HepG2 (cell line): ENCODE results near the gene FKBP14. TPM values are rescaled to one million over a fixed set of nuclear protein-coding genes. Genes with fewer than 3 reads are reported as not detected.

Experiments used
- ATF1 ChIP-seq: IDR thresholded peaks from 2 replicates; pipeline ENCODE4 v1.6.1; 2016; ENCODE audit warnings: mild to moderate bottlenecking, control low read depth
- ATF4 ChIP-seq, 2 experiments: fragments of 450-650 bp in 1 of 2; sonication (generic) in 1 of 2; formaldehyde crosslinking; IDR thresholded peaks; 2 replicates each; pipeline versions ENCODE4 v1.5.0 to v1.8.0; 2020 to 2022; ENCODE audit warnings: mild to moderate bottlenecking in 1 of 2, missing genetic modification reagents in 1 of 2
- BORCS8-MEF2B ChIP-seq: sonication (generic); formaldehyde crosslinking; IDR thresholded peaks from 2 replicates; pipeline ENCODE4 v1.8.0; 2022; ENCODE audit warnings: mild to moderate bottlenecking, missing genetic modification reagents
- CREB1 ChIP-seq, 2 experiments: fragments of 450-650 bp in 1 of 2; IDR thresholded peaks; 2 replicates each; pipeline ENCODE4 v1.6.1; 2016 to 2017; ENCODE audit warnings: control low read depth in 1 of 2, mild to moderate bottlenecking in 1 of 2, missing compliant biosample characterization in 1 of 2, missing genetic modification characterization in 1 of 2
- CREBL2 ChIP-seq: sonication (generic); formaldehyde crosslinking; IDR thresholded peaks from 2 replicates; pipeline ENCODE4 v1.8.1; 2023; ENCODE audit warnings: missing genetic modification reagents, mild to moderate bottlenecking, borderline replicate concordance
- KAT8 ChIP-seq: IDR thresholded peaks from 2 replicates; pipeline ENCODE4 v1.6.1; 2016; ENCODE audit warnings: missing genetic modification reagents, missing compliant biosample characterization
- LRRFIP1 ChIP-seq: sonication (generic); formaldehyde crosslinking; conservative IDR thresholded peaks from 2 replicates; pipeline ENCODE4 v1.4.0; 2020; ENCODE audit warnings: missing genetic modification reagents
- MAFF ChIP-seq: IDR thresholded peaks from 2 replicates; pipeline ENCODE4 v1.6.1; 2011; ENCODE audit warnings: low read depth, low read length, improper control_type of control experiment
- NCOA2 ChIP-seq: sonication (generic); formaldehyde crosslinking; IDR thresholded peaks from 2 replicates; pipeline ENCODE4 v1.8.0; 2022; ENCODE audit warnings: inconsistent platforms
- NR2C2 ChIP-seq: sonication (generic); formaldehyde crosslinking; IDR thresholded peaks from 2 replicates; pipeline ENCODE4 v1.4.0; 2020; ENCODE audit warnings: missing genetic modification reagents, mild to moderate bottlenecking, moderate library complexity, borderline replicate concordance
- PHF20 ChIP-seq: sonication (generic); formaldehyde crosslinking; IDR thresholded peaks from 2 replicates; pipeline ENCODE4 v1.5.0; 2020; ENCODE audit warnings: mild to moderate bottlenecking, missing genetic modification reagents
- PLSCR1 ChIP-seq: sonication (generic); formaldehyde crosslinking; IDR thresholded peaks from 2 replicates; pipeline ENCODE4 v1.5.0; 2020; ENCODE audit warnings: missing genetic modification reagents, mild to moderate bottlenecking, borderline replicate concordance
- RXRA ChIP-seq: sonication (generic); formaldehyde crosslinking; IDR thresholded peaks from 2 replicates; pipeline ENCODE4 v1.5.1; 2020; ENCODE audit warnings: missing genetic modification reagents
- SOX5 ChIP-seq: IDR thresholded peaks from 2 replicates; pipeline ENCODE4 v1.6.1; 2016; ENCODE audit warnings: borderline replicate concordance
- SSRP1 ChIP-seq: IDR thresholded peaks from 2 replicates; pipeline ENCODE4 v1.6.1; 2016; ENCODE audit warnings: control low read depth
- TEAD2 ChIP-seq: sonication (generic); formaldehyde crosslinking; IDR thresholded peaks from 2 replicates; pipeline ENCODE4 v1.9.0; 2021; ENCODE audit warnings: missing genetic modification reagents
- THAP9 ChIP-seq: sonication (generic); formaldehyde crosslinking; IDR thresholded peaks from 2 replicates; pipeline ENCODE4; 2020; ENCODE audit warnings: missing genetic modification reagents, mild to moderate bottlenecking, borderline replicate concordance
- ZBTB42 ChIP-seq: sonication (generic); formaldehyde crosslinking; IDR thresholded peaks from 2 replicates; pipeline ENCODE4 v1.5.0; 2020; ENCODE audit warnings: mild to moderate bottlenecking, missing genetic modification reagents
- ZFP41 ChIP-seq: sonication (generic); formaldehyde crosslinking; IDR thresholded peaks from 2 replicates; pipeline ENCODE4 v1.4.0; 2020; ENCODE audit warnings: mild to moderate bottlenecking, missing genetic modification reagents, borderline replicate concordance
- ZNF234 ChIP-seq: sonication (generic); formaldehyde crosslinking; conservative IDR thresholded peaks from 2 replicates; pipeline ENCODE4 v1.5.1; 2020; ENCODE audit warnings: mild to moderate bottlenecking, missing genetic modification reagents
- ZNF670 ChIP-seq: sonication (generic); formaldehyde crosslinking; IDR thresholded peaks from 2 replicates; pipeline ENCODE4 v1.8.0; 2022; ENCODE audit warnings: mild to moderate bottlenecking, missing genetic modification reagents, borderline replicate concordance
- ZNF790 ChIP-seq: sonication (generic); formaldehyde crosslinking; IDR thresholded peaks from 2 replicates; pipeline ENCODE4 v1.8.0; 2022; ENCODE audit warnings: missing genetic modification reagents, mild to moderate bottlenecking, borderline replicate concordance
- polyA plus RNA-seq, 8 experiments: library from polyadenylated mRNA; depleted of rRNA in 3 of 8; stranded (reverse) in 7 of 8; unstranded in 1 of 8; fragments of >200 nt; fragmentation: Illumina TruSeq in 4 of 8; extraction: Trizol in 4 of 8; gene quantifications; 2 replicates each; pipeline versions ENCODE4 v1.2.1 to v1.2.3, GENCODE V29; 2011 to 2016; ENCODE audit warnings: low read depth in 4 of 8, missing spikeins in 1 of 8, mixed read lengths in 1 of 8; ENCODE audit not compliant: insufficient read depth in 1 of 8
- total RNA-seq, 5 experiments: library from RNA; depleted of rRNA; stranded (reverse); fragments of >200 nt; fragmentation: Illumina TruSeq; extraction: Trizol; gene quantifications; 2 replicates each; pipeline ENCODE4 v1.2.3, GENCODE V29; 2016; ENCODE audit warnings: low read depth in 1 of 5

FKBP14 gene
- total and polyA plus RNA-seq, 2 of the 13 experiments (the other 11 are each of a cell fraction or from before 2014, with no cell fraction given): 20.0 to 32.3 TPM

GRCh38 chr7:30028749-30029635 lies 2.5 kb upstream of the FKBP14 start (continued):
- no peak for TF ChIP-seq MAFF
- TF ChIP-seq ZNF790: no peak
- no peak for TF ChIP-seq TEAD2 (CRISPR knock-in tag)
- TF ChIP-seq SSRP1: no peak
- no peak for TF ChIP-seq BORCS8-MEF2B (CRISPR knock-in tag)
- TF ChIP-seq ZBTB42 (CRISPR knock-in tag): 0 out of 2 replicates have a peak, but pooled peaks have one; percentile 12
- no peak for TF ChIP-seq SOX5 (CRISPR knock-in tag)
- no peak for TF ChIP-seq LRRFIP1
- TF ChIP-seq ATF1 (CRISPR knock-in tag): no peak
- TF ChIP-seq NCOA2: no peak
- no peak for TF ChIP-seq NR2C2 (CRISPR knock-in tag)
- TF ChIP-seq KAT8 (CRISPR knock-in tag): peak; percentile 27; the same call in 1 of the 2 replicates
- no peak for TF ChIP-seq PHF20 (CRISPR knock-in tag)
- no peak for TF ChIP-seq CREBL2 (CRISPR knock-in tag)
- 0 out of 2 replicates have a peak, but pooled peaks have one; percentile 41 for TF ChIP-seq RXRA (CRISPR knock-in tag)
- TF ChIP-seq THAP9 (CRISPR knock-in tag): no peak
- no peak for TF ChIP-seq CREB1 (IDR thresholded peaks at IDR 0.05)
- TF ChIP-seq CREB1 (CRISPR knock-in tag; IDR thresholded peaks at IDR 0.05): no peak
- TF ChIP-seq ZNF234 (CRISPR knock-in tag): no peak
- no peak for TF ChIP-seq ZFP41 (CRISPR knock-in tag)
- no peak for TF ChIP-seq ATF4 (CRISPR knock-in tag; IDR thresholded peaks at IDR 0.05)
- TF ChIP-seq PLSCR1: no peak
- peak; percentile 2; the same call in 1 of the 2 replicates for TF ChIP-seq ZNF670 (CRISPR knock-in tag)
